HG02642 (cell line): ENCODE results near the gene GBX1.

Experiments
- ATAC-seq: cut with Tn5 transposase; IDR thresholded peaks from one replicate; pipeline ENCODE4 v1.9.1; 2021; ENCODE audit warnings: mild to moderate bottlenecking; ENCODE audit not compliant: unreplicated experiment, poor library complexity

Gene GBX1

DNA sequence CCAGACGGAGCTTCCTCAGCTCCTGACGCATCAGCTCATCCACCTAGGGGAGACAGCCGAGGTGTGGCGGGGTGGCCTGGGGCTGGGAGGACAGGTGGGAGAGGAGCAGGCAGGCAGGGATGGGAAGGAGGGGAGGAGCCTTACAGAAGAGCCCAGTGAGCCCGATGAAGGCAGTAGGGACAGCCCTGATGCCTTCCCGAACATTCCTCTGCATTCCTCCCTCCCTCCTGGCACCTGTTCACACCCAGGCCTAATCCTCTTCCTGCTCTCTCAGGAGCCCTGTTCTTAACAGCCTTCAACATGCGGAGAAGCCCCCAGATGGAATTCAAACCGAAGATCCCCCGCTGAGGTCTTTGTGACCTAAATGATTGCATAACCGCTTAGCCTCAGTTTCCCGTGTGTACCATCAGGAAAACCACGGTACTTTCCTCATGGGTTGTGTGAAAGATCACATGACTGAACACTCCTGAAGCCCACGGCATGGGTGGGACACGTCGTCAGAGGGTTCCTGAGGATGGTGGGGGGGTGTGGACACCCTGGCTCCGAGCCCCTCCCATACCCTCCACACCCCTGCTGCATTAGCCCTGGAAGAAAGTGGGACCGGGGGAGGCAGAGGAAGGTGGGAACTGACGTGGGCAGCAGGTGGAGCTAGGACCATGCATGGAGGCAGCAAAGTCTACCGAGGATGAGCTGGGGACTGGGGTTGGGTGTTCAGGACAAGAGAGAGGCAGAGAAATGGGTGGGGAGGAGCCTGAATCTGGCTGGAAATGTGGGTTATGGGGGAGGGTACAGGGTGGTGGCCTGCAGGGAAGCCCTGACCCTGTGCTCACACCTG, 28.3 kb upstream of the GBX1 start:
- no peak for ATAC-seq

GRCh38 chr7:151194188-151194587, 26.7 kb upstream of the GBX1 start:
- ATAC-seq, result no peak

DNA sequence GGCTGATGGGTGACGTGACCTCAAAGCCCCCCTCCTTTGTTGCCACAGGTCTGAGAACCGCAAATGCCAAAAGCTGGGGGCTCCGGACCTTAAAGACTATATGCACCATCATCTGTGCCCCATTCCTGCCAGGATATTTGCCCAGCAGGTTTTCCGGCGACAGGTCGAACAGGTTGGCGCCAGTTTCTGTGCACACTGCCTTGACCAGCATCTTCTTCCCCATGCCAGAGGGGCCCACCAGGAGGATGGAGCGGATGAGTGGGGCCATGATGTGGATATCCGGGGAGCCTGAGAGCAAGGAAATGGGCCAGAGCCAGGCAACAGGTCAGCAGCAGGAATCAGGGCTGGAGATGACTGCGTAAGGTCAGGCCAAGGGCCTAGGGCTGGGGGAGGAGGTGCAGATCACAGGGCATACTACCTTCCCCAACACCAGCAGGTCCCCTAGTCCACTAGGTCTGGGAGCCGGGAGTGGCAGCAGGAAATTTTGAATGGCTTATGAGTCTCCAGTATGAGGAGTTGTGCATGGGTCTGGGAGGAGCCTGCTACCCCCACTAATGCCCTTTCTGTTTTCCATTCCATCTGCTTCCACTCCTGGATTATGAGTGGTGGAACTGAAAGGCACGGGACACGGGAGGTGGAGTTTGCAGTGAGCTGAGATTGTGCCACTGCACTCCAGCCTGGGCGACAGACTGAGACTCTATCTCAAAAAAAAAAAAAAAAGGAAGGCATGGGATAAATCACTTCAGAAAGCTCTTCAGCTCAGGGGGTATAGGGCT, 25.9 kb upstream of the GBX1 start:
- ATAC-seq, result no peak

- ATAC-seq, result no peak
These were observed 24.6 kb upstream of the GBX1 start for GRCh38 chr7:151192002-151192539.

DNA sequence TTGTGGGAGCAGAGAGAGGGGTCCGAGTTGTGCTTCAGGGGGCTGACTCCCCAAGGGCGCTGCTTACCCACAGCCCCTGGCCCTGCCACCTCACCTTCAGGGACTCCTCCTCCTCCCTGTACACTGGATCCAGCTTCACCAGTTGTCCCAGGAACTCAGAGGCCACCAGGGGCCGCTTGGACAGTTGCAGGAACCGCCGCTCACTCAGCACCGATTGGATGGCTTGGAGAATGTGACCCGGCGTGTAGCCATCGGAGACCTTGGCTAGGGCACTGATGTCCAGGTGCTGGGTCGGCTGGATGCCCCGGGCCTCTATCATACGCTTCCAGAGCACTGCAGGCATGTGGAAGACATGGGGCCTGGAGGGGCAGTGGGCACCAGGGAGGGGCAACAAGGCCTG, 24.1 kb upstream of the GBX1 start:
- ATAC-seq, result no peak

GRCh38 chr7:151189038-151189437, 21.5 kb upstream of the GBX1 start:
- ATAC-seq, result no peak

GRCh38 chr7:151188252-151188542, 20.7 kb upstream of the GBX1 start:
- ATAC-seq, result no peak

GRCh38 chr7:151187409-151188251, 20.1 kb upstream of the GBX1 start:
- no peak for ATAC-seq

DNA sequence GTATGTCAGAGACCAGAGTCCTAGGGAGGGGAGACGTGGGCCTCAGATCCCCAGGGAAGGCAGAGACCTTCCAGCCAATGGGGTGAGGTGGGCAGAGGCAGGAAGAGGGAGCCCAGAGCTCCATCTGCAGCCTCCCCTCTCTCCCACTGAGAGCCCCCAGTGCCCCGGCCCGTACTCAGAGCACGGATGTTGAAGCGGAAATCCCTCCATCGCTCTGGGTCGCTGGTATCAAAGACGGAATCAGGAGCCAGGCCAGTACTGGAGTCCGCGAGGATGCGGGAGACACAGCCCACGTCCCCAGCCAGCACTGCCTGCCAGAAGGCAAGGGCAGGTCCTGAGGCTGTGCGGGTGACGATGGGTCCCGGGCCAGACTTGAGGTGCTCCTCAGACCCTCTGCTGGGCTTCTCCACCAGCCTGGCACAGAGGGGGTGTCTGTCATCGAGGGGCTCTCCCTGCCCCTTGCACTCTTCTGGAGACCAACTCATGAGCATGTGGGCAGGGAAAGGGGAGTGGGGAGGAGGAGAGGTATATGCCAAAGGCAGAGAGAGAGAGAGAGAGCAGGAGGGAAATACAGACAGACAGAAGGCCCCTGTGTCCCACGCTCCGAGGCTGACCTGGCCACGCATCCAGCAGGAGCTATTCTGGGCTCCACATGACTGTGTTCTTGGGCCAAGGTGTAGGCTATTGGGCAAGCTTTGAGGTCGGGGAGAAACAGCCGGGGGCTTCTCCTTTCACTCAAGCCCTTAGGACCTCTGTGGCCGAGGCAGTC, 19.3 kb upstream of the GBX1 start, which contains the start of gene ASB10:
ASB10 (minus strand) TSS at position 611 of the 769 bp plus-strand sequence; CDS start at position 491, 120 bp downstream.
- ATAC-seq, result no peak

GRCh38 chr7:151185762-151186639, 18.5 kb upstream of the GBX1 start:
- no peak for ATAC-seq

- ATAC-seq, result no peak
These were observed 13.5 kb upstream of the GBX1 start for GRCh38 chr7:151181011-151181431.

DNA sequence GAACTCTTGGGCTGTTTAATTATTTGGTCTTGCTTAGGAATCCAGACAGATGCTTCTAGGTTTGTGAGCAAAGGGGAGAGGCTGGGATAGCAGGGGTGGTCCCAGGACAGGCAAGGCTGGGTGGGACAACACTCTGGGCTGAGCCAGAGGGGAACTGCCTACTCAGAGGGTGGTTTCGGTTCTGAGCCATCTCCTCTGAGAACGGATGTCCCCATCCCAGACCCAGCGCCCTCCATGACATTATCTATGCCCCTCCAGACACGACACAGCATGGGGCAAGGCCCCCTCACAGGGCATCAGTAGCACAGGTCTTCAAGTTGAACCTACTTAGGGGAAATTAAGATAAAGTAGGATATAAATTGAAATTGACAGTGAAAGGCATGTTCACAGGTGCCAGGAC, 12.5 kb upstream of the GBX1 start:
- ATAC-seq, result no peak

- ATAC-seq, result no peak
These were observed 11.9 kb upstream of the GBX1 start for GRCh38 chr7:151179287-151179860.

DNA sequence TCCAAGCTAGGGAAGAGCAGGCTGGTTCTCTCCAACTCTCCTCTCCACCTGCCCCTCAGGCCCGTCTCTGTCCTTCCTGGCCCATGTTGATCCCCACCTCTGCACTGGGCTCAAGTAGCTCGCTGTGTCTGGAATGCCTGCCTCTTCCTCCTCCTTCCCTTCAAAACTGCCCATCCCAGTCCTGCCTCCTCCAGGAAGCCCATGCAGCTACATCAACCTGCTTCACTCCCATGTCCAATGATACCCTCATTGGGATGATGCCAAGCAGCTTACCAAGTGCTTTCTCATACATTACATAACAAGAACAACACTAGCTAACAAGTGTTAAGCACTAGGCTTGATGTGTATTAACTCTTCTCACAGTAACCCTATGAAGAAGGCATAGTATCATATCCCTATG, 11.3 kb upstream of the GBX1 start:
- no peak for ATAC-seq

DNA sequence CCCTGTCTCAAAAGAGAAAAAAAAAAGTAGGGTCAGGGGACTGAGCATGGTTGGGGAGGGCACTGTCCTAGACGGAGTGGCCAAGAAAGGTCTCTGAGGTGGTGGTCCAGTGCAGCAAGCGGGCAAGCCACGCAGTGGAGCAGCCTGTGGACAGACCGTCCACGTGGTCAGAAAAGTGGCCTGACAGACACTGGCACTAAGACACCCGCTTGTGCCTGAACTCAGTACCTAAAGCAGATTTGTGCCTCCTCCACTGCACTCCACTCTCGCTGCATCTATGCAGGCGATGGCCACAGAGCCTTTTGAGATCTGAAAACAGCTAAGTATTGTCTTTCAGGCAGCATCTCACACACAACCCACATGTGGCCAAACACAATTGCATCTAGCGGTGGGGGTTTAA, 10.7 kb upstream of the GBX1 start:
- ATAC-seq, result no peak

DNA sequence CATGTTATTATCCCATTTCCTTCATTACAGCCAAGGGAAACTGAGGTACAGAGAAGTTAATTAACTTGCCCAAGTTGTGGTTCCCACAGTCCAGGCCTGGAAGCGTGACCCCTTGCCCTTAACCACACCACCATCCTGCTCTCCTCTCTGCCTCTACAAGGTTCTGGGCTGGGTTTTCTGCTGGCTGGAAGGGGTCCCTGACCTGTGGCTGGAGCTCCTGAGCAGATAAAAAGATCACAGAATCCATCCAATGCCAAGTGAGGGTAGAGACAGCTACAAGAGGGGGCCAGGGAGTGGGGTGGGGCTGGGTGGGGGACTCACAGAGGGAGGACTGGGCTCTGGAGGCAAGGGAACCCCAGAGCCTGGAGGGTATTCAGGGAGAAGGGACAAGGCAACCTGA, 9.8 kb upstream of the GBX1 start:
- ATAC-seq, result no peak

DNA sequence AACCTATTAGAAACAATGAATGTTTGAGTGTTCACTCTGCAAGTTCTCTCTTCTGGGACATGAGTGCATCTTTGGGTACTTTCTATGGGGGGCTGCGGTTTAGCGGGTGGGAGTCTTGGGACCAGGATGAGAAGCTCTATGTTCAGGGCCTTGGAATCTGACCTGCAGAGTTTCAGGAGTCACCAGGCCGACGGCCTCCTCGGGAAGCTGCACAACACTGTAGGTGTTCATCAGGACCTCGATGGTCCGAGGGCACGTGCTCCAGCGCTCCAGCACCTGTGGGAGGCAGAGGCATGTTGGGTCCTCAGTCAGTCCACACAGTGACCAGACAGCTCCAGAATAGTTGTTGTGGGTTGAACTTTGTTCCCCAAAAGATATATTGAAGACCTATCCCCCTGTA, 8.9 kb upstream of the GBX1 start:
- ATAC-seq, result no peak

- no peak for ATAC-seq
These were observed 8.4 kb upstream of the GBX1 start for GRCh38 chr7:151175793-151176311.
